ENCODE measurements around the gene COL25A1.

- TF ChIP-seq EZH2 (IDR thresholded peaks at IDR 0.05; ENCODE audit: borderline replicate concordance, low read depth, low read length, poor library complexity, severe bottlenecking) (no peak), CTCF (conservative IDR thresholded peaks at IDR 0.05; ENCODE audit: low read depth, low read length) (no peak)
These were observed 106.8 kb downstream of the COL25A1 start for GRCh38 chr4:109195646-109196045.
